Ascending aorta (tissue), 2 donors: ENCODE measurements around the gene GOLGA6A. TPM values are rescaled to one million over a fixed set of nuclear protein-coding genes. Genes with fewer than 3 reads are reported as not detected.

Source experiments
- DNase-seq, 2 donors: peaks; one replicate each; pipeline ENCODE4 v3.0.0-alpha.2; 2019; ENCODE audit warnings: low spot score in 2 of 2
- H3K27ac ChIP-seq, 2 donors: fragments of 200-600 bp; sonication (generic); one replicate each; pipeline ENCODE4 v1.5.1; 2016 to 2017; ENCODE audit warnings: mild to moderate bottlenecking in 1 of 2
- H3K27me3 ChIP-seq: fragments of 200-600 bp; sonication (generic); one replicate; pipeline ENCODE4 v1.5.1; 2017
- H3K36me3 ChIP-seq, 2 donors: fragments of 200-600 bp; sonication (generic); one replicate each; pipeline ENCODE4 v1.5.1; 2016
- H3K4me1 ChIP-seq, 2 donors: fragments of 200-600 bp; sonication (generic); one replicate each; pipeline ENCODE4 v1.5.1; 2016 to 2017; ENCODE audit warnings: mild to moderate bottlenecking in 1 of 2
- H3K4me3 ChIP-seq, 2 donors: fragments of 200-600 bp; sonication (generic); one replicate each; pipeline ENCODE4 v1.5.1; 2016 to 2017; ENCODE audit warnings: mild to moderate bottlenecking in 1 of 2
- H3K9me3 ChIP-seq, 2 donors: fragments of 200-600 bp; sonication (generic); one replicate each; pipeline ENCODE4 v1.5.1; 2016
- CTCF ChIP-seq, 3 experiments: fragments of 200-600 bp in 2 of 3; fragments of 450-650 bp in 1 of 3; sonication (generic) in 2 of 3; IDR thresholded peaks; one replicate each; pipeline ENCODE4 v1.5.1; 2016 to 2019; ENCODE audit warnings: antibody characterized with exemption in 3 of 3, mild to moderate bottlenecking in 1 of 3, moderate library complexity in 1 of 3
- intact Hi-C: fragments of 100-400 bp; cut with DNase I; formaldehyde crosslinking; loops from one replicate; pipeline ENCODE4 v1.15.1; 2023
- total RNA-seq: library from RNA; depleted of rRNA; stranded (reverse); fragments of >200 nt; gene quantifications from one replicate; pipeline ENCODE4 v1.1.0, GENCODE V29; 2016

Gene GOLGA6A
- total RNA-seq, 1 donor from 2014 or later: not detected

GRCh38 chr15:74128785-74129585, 46.6 kb upstream of the GOLGA6A start:
- H3K4me3 ChIP-seq: peak overlapping the region in 1 of 2 donors; percentile 25
- H3K9me3 ChIP-seq: peaks cover 0 to 5% of the 10 kb centered on the region in 2 donors
- H3K4me1 ChIP-seq: peaks cover 0 to 15% of the 10 kb centered on the region in 2 donors
- peaks cover 29% of the 10 kb centered on the region for H3K27me3 ChIP-seq
- TF ChIP-seq CTCF (IDR thresholded peaks at IDR 0.05): no peak
- no peak for DNase-seq
- H3K27ac ChIP-seq: no peak overlapping the region
- intact Hi-C loops: loop anchor here (5.0 to 10.0 kb wide), 4 partner anchors 77 to 1146 kb away; no protein-coding TSS in a partner anchor
- no peaks in the 10 kb centered on the region for H3K36me3 ChIP-seq

GRCh38 chr15:74127954-74128784, 45.8 kb upstream of the GOLGA6A start:
- H3K4me3 ChIP-seq: peak overlapping the region; percentile 41 to 57
- H3K27me3 ChIP-seq: peaks cover 21% of the 10 kb centered on the region
- no peaks in the 10 kb centered on the region for H3K36me3 ChIP-seq
- intact Hi-C loops: loop anchor here (1.0 to 10.0 kb wide), 6 partner anchors 76 to 1147 kb away; no protein-coding TSS in a partner anchor
- no peak overlapping the region for H3K27ac ChIP-seq
- peaks cover 0 to 2% of the 10 kb centered on the region in 2 donors for H3K9me3 ChIP-seq
- H3K4me1 ChIP-seq: peaks cover 0 to 15% of the 10 kb centered on the region in 2 donors
- no peak for DNase-seq
- TF ChIP-seq CTCF (IDR thresholded peaks at IDR 0.05): no peak

DNA sequence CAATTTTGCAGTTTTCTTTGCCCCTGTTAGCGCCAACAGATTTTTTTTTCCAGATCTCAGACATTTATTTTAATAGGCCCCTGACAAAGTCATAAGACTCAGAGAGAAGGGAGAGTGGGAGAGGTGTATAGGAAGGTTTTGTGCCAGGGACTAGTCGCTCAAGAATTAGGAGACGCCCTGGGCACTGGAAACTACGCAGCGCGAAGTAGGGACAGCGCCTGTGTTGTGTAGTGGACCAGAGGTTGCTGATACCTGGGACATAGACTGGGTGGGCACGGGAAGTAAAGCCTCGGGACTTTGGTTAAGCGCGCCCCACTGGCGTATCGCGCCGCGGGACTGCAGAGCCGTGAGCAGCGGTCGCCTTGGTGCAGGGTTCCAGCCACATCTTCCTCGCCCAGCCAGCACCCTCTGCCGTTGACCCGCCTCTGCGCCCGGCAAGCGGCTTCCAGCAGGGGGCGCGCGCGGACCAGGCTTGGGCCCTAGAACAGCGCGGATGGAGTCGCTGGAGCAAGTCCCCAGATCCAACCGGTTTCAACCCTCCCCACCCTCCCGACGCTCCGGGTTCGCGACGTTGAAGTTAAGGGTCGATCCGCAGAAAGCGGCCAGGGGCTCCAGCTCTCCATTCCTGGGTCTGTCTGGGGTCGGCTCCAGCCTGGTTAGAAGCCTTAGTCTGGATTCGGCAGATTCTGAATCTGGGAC, 45.1 kb upstream of the GOLGA6A start:
- peak overlapping the region; percentile 41 to 57 for H3K4me3 ChIP-seq
- no peaks in the 10 kb centered on the region for H3K36me3 ChIP-seq

DNA sequence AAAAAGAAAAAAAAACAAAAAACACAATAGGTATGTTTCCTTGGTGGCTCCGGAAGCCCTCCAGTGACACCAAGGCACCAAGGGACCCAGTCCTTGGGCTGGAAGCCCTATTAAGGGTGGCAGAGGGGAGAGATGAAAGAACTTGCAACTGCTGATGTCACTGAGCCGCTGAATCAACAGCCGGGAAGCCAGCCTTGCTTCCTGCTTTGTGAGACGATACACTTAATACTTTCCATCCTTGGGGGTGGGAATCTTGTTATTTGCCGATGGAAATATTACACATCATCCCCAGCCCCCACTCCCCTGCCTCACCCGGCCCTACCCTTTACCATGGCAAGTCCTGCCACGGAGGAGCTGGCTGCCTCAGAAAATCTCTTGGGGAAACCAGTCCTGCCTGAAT, 42.4 kb upstream of the GOLGA6A start:
- peaks cover 3% of the 10 kb centered on the region for H3K27me3 ChIP-seq
- H3K4me3 ChIP-seq: no peak overlapping the region
- no peak overlapping the region for H3K27ac ChIP-seq
- H3K4me1 ChIP-seq: peaks cover 0 to 9% of the 10 kb centered on the region in 2 donors
- no peak for TF ChIP-seq CTCF (IDR thresholded peaks at IDR 0.05)
- intact Hi-C loops: loop anchor here (5.0 to 10.0 kb wide), 4 partner anchors 72 to 1150 kb away; no protein-coding TSS in a partner anchor
- no peaks in the 10 kb centered on the region for H3K36me3 ChIP-seq
- no peaks in the 10 kb centered on the region for H3K9me3 ChIP-seq
- DNase-seq: no peak

More for the DNA sequence above, 45.1 kb upstream of the GOLGA6A start:
- peak; percentile 98 to 99 (median 98) for TF ChIP-seq CTCF (IDR thresholded peaks at IDR 0.05)
- Histone ChIP-seq H3K9me3 (no peaks in the 10 kb centered on the region), H3K4me1 (peaks cover 0 to 15% of the 10 kb centered on the region in 2 donors), H3K27ac (no peak overlapping the region), H3K27me3 (peaks cover 19% of the 10 kb centered on the region)
- peak; percentile 33 to 94 for DNase-seq
- intact Hi-C loops: loop anchor here (1.0 to 10.0 kb wide), 6 partner anchors 75 to 1147 kb away; no protein-coding TSS in a partner anchor

GRCh38 chr15:74124196-74124595, 41.8 kb upstream of the GOLGA6A start:
- TF ChIP-seq CTCF (IDR thresholded peaks at IDR 0.05): no peak
- no peak overlapping the region for H3K27ac ChIP-seq
- intact Hi-C loops: loop anchor here (10.0 kb wide), 1 partner anchor 1151 kb away; no protein-coding TSS in a partner anchor
- no peak for DNase-seq
- H3K4me3 ChIP-seq: no peak overlapping the region
- no peaks in the 10 kb centered on the region for H3K27me3 ChIP-seq
- H3K9me3 ChIP-seq: no peaks in the 10 kb centered on the region
- peaks cover 0 to 4% of the 10 kb centered on the region in 2 donors for H3K4me1 ChIP-seq
- no peaks in the 10 kb centered on the region for H3K36me3 ChIP-seq
